ENCODE measurements around the gene PLCE1. TPM values are rescaled to one million over a fixed set of nuclear protein-coding genes. Genes with fewer than 3 reads are reported as not detected.

PLCE1 gene
- total RNA-seq, 1 donor from 2014 or later: 3.5 TPM

- DNase-seq (ENCODE audit: low spot score): no peak
Observed at GRCh38 chr10:94023906-94024305, 30.2 kb downstream of the PLCE1 start.

DNA sequence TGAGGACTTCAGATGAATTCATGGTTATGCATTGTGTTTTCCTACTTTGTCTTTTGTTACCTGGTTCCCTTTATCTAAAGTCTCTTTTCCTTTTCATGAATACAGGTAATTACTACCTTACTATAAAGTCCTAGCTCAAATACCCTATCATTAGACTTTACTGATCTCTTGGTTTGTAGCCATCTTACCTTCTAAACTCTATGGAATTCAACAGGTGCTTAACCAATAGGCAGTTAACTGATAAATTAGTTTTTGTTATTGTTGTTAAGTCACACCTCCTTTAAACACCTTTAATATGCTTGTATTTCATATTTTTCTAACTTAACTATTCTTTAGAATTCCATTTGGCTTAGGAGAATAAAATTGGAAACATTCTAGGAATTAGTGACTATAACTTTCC is 30.7 kb downstream of the PLCE1 start:
- DNase-seq (ENCODE audit: low spot score): no peak

GRCh38 chr10:94025806-94026205 is 32.1 kb downstream of the PLCE1 start:
- no peak for DNase-seq (ENCODE audit: low spot score)

DNA sequence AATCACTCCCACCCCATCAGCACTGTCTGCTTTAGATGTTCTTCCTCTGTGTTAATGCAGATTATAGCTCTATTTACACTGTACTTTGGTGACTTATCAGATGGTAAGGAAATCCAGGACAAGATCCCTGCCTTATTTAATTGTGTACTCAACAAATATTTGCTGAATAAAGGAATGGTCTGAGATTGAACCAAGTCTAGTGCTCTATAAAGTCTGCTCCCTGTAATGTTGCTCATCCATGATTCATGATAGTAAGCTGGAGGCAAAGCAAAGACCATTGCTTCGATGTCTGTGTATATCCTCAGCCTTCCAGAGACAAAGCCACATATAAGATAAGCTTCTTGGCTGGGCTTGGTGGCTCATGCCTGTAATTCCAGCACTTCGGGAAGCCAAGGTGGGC is 33.5 kb downstream of the PLCE1 start:
- no peak for DNase-seq (ENCODE audit: low spot score)

GRCh38 chr10:94029955-94030354 is 36.2 kb downstream of the PLCE1 start:
- DNase-seq (ENCODE audit: low spot score): no peak

- DNase-seq (ENCODE audit: low spot score): no peak
Observed at GRCh38 chr10:94035982-94036765, 42.4 kb downstream of the PLCE1 start.

DNA sequence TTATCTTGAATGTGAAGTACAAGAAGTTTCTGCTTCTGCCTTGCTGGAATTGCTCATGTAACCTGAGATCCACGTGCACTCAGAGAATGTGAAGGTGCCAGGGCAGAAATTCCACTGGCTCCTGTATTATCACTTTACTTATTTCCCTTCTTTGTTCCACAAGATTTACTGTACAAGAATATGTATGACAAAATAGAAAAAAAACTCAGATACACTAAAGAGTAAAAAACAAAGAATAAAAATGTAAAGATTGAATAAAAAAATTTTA is 43.0 kb downstream of the PLCE1 start:
- no peak for DNase-seq (ENCODE audit: low spot score)

GRCh38 chr10:94037286-94037685 is 43.6 kb downstream of the PLCE1 start:
- DNase-seq (ENCODE audit: low spot score): no peak

DNA sequence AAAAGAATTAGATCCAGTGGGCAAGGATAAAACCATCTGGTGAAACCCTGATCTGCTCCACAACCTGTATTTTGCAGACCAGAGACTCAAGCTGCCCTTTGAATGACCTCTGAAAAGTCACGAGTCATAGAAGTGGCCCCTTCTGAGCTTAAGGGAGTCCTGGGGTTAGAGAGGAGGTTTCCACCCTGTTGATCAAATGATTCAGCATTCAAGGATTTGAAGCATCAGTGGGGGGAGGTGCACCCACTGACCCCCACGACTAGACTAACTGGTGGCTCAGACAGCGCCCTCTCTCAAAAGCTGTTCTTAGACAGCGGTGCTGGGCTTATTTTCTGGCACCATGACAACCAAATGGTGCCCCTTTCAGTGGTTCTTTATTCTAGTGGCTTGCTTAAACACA is 44.3 kb downstream of the PLCE1 start:
- no peak for DNase-seq (ENCODE audit: low spot score)

DNA sequence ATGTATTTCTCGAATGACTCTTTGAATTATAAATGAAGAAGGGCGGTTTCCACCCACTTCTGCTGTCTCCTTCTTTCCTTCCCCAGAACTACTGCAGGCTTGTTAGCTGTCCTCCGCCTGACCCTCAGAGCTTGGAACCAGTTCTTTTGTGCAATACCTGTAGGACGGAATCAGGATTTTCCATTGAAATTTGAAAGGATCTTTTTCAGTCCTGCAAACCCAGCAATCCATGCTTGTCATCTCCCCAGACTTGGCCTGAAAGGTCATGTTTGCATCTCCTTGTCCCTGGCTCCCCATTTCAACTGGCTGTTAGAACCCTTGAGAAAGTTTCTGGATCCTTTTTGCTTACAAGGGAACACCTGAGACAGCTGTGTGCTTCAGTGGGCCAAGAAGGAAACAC is 47.5 kb downstream of the PLCE1 start:
- no peak for DNase-seq (ENCODE audit: low spot score)

- no peak for DNase-seq (ENCODE audit: low spot score)
Observed at GRCh38 chr10:94042001-94042833, 48.5 kb downstream of the PLCE1 start.

- no peak for DNase-seq (ENCODE audit: low spot score)
Observed at GRCh38 chr10:94042834-94043175, 49.1 kb downstream of the PLCE1 start.

Other genes starting within 250 kb of the PLCE1 start
- gene LGI1, start 236.0 kb upstream of the PLCE1 start, total RNA-seq: 4.2 TPM
- 1.6 TPM for gene SLC35G1, start 100.0 kb upstream of the PLCE1 start, total RNA-seq

Data from mucosa of gallbladder (tissue), 1 donor.